Upper lobe of right lung (tissue), 1 donor: ENCODE data around the gene RFC2. TPM values are rescaled to one million over a fixed set of nuclear protein-coding genes. Genes with fewer than 3 reads are reported as not detected.
"Not testable (repeated sequence)": the region's sequence is repeated elsewhere in the genome, so short reads cannot be mapped to it uniquely, and the experiment has no call there.

Source experiments
- ATAC-seq: fragments of 200-7000 bp; cut with Tn5 transposase; one replicate; pipeline ENCODE4 v1.9.1; 2020; ENCODE audit warnings: mild to moderate bottlenecking, moderate library complexity
- DNase-seq: peaks from one replicate; pipeline ENCODE4 v3.0.0-alpha.2; 2020
- H3K27ac ChIP-seq: fragments of 200-600 bp; one replicate; pipeline ENCODE4 v1.8.0; 2022
- H3K27me3 ChIP-seq: fragments of 200-600 bp; one replicate; pipeline ENCODE4 v1.8.0; 2022; ENCODE audit warnings: mild to moderate bottlenecking
- H3K36me3 ChIP-seq: fragments of 200-600 bp; one replicate; pipeline ENCODE4 v1.8.0; 2022
- H3K4me1 ChIP-seq: fragments of 200-600 bp; one replicate; pipeline ENCODE4 v1.8.0; 2022
- H3K4me3 ChIP-seq: fragments of 200-600 bp; one replicate; pipeline ENCODE4 v1.8.0; 2022; ENCODE audit warnings: mild to moderate bottlenecking
- H3K9me3 ChIP-seq: fragments of 200-600 bp; one replicate; pipeline ENCODE4 v1.8.0; 2022
- CTCF ChIP-seq: fragments of 200-600 bp; IDR thresholded peaks from one replicate; pipeline ENCODE4 v1.8.0; 2022; ENCODE audit warnings: antibody characterized with exemption
- intact Hi-C: fragments of 100-400 bp; cut with DNase I; formaldehyde crosslinking; loops from one replicate; pipeline ENCODE4 v1.11.0; 2022
- total RNA-seq: library from RNA; stranded (reverse); fragmentation: NEBNext Ultra II Directional; extraction: Animal tissue kit (Norgen Biotek cat#: 25700); gene quantifications from one replicate; pipeline ENCODE4 v1.2.1, GENCODE V29; 2021
- donor health status: DM: no; HTN: yes; CAD: no; lungs with severe emphysema.

Gene RFC2
- total RNA-seq, 1 donor from 2014 or later: 16.3 TPM

- DNase-seq (no peak), ATAC-seq (peak; percentile 74)
- no peak for TF ChIP-seq CTCF
- Histone ChIP-seq H3K36me3 (no peaks in the 10 kb centered on the region), H3K27me3 (no peaks in the 10 kb centered on the region), H3K27ac (no peak overlapping the region), H3K4me3 (no peak overlapping the region), H3K9me3 (no peaks in the 10 kb centered on the region), H3K4me1 (peaks cover 9% of the 10 kb centered on the region)
- intact Hi-C loops: no loop called here
These were observed 36.5 kb downstream of the RFC2 start for GRCh38 chr7:74217455-74218342.

GRCh38 chr7:74216361-74216761, 37.8 kb downstream of the RFC2 start:
- Histone ChIP-seq H3K36me3 (no peaks in the 10 kb centered on the region), H3K4me3 (no peak overlapping the region), H3K4me1 (peaks cover 9% of the 10 kb centered on the region), H3K27me3 (no peaks in the 10 kb centered on the region), H3K27ac (no peak overlapping the region), H3K9me3 (no peaks in the 10 kb centered on the region)
- ATAC-seq: no peak
- no peak for TF ChIP-seq CTCF
- intact Hi-C loops: no loop called here
- no peak for DNase-seq

GRCh38 chr7:74215921-74216320, 38.3 kb downstream of the RFC2 start:
- Histone ChIP-seq H3K4me1 (peaks cover 9% of the 10 kb centered on the region), H3K36me3 (no peaks in the 10 kb centered on the region), H3K27me3 (no peaks in the 10 kb centered on the region), H3K9me3 (no peaks in the 10 kb centered on the region), H3K4me3 (no peak overlapping the region), H3K27ac (no peak overlapping the region)
- no peak for ATAC-seq
- intact Hi-C loops: no loop called here
- no peak for DNase-seq
- no peak for TF ChIP-seq CTCF

GRCh38 chr7:74214816-74215630, 39.2 kb downstream of the RFC2 start:
- intact Hi-C loops: no loop called here
- Histone ChIP-seq H3K4me3 (no peak overlapping the region), H3K9me3 (no peaks in the 10 kb centered on the region), H3K36me3 (no peaks in the 10 kb centered on the region), H3K27ac (no peak overlapping the region), H3K4me1 (peaks cover 9% of the 10 kb centered on the region), H3K27me3 (no peaks in the 10 kb centered on the region)
- no peak for ATAC-seq
- TF ChIP-seq CTCF: no peak
- DNase-seq: no peak

- Histone ChIP-seq H3K4me1 (peaks cover 14% of the 10 kb centered on the region), H3K9me3 (no peaks in the 10 kb centered on the region), H3K4me3 (no peak overlapping the region), H3K36me3 (no peaks in the 10 kb centered on the region), H3K27ac (no peak overlapping the region), H3K27me3 (no peaks in the 10 kb centered on the region)
- no peak for TF ChIP-seq CTCF
- DNase-seq: no peak
- intact Hi-C loops: no loop called here
- ATAC-seq: peak; percentile 4
These were observed 41.5 kb downstream of the RFC2 start for GRCh38 chr7:74212661-74213060.

- ATAC-seq: not testable (repeated sequence)
These were observed 46.0 kb downstream of the RFC2 start for GRCh38 chr7:74208241-74208640.

More at GRCh38 chr7:74208241-74208640, 46.0 kb downstream of the RFC2 start:
- H3K27me3 ChIP-seq, H3K4me3 ChIP-seq, H3K36me3 ChIP-seq, H3K27ac ChIP-seq, DNase-seq, intact Hi-C loops, H3K9me3 ChIP-seq: not testable (repeated sequence)
- peaks cover 12% of the 10 kb centered on the region for H3K4me1 ChIP-seq
